ENCODE measurements around the gene MYO1G.

DNA sequence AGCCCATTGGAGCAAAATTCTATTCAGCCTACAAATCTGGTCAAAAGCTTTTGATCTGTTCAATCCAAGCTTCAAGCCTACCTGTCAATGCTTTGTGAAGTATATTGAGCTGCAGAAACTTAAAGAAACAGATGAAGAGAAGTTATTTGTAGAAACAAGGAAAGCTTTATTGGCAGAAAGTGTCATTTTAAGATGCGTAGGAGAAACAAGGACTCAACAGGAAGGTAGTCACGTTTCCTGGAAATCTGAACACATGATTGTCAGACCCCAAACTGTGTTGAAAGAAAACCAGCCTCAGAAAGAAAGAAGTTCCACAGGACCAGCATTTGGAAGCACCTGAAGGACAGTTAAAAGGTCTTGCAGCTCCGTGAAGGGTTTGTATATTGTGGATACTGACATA is 58.7 kb downstream of the MYO1G start:
- TF ChIP-seq, protein P1, sequence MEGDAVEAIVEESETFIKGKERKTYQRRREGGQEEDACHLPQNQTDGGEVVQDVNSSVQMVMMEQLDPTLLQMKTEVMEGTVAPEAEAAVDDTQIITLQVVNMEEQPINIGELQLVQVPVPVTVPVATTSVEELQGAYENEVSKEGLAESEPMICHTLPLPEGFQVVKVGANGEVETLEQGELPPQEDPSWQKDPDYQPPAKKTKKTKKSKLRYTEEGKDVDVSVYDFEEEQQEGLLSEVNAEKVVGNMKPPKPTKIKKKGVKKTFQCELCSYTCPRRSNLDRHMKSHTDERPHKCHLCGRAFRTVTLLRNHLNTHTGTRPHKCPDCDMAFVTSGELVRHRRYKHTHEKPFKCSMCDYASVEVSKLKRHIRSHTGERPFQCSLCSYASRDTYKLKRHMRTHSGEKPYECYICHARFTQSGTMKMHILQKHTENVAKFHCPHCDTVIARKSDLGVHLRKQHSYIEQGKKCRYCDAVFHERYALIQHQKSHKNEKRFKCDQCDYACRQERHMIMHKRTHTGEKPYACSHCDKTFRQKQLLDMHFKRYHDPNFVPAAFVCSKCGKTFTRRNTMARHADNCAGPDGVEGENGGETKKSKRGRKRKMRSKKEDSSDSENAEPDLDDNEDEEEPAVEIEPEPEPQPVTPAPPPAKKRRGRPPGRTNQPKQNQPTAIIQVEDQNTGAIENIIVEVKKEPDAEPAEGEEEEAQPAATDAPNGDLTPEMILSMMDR (conservative IDR thresholded peaks at IDR 0.05; ENCODE audit: low read length): no peak
- no peak for TF ChIP-seq EZH2phosphoT487 (IDR thresholded peaks at IDR 0.05; ENCODE audit: borderline replicate concordance, low read depth, low read length)

All from OCI-LY7 (cell line).